GM23248 (cell line): ENCODE results near the gene ERC1.

Source experiments
- EZH2 ChIP-seq: fragments of 200-600 bp; sonication (generic); IDR thresholded peaks from 2 replicates; pipeline ENCODE4 v1.6.1; 2018; ENCODE audit warnings: antibody characterized with exemption, mild to moderate bottlenecking; ENCODE audit not compliant: insufficient read depth, poor library complexity, severe bottlenecking
- EZH2phosphoT487 ChIP-seq: fragments of 200-600 bp; sonication (generic); IDR thresholded peaks from 2 replicates; pipeline ENCODE4 v1.6.1; 2018; ENCODE audit warnings: antibody characterized with exemption, moderate library complexity, mild to moderate bottlenecking, low read depth; ENCODE audit not compliant: insufficient read depth

GRCh38 chr12:1273051-1273450, 282.0 kb downstream of the ERC1 start:
- no peak for TF ChIP-seq EZH2
- no peak for TF ChIP-seq EZH2phosphoT487
